Airway epithelial cell (primary cell): Measurements from ENCODE around the gene IQCE. TPM values are rescaled to one million over a fixed set of nuclear protein-coding genes. Genes with fewer than 3 reads are reported as not detected.

ENCODE experiments used
- total RNA-seq: library from RNA; depleted of rRNA; stranded (reverse); fragments of >200 nt; gene quantifications from 2 replicates; pipeline ENCODE4 v1.2.3, GENCODE V29; 2015

Gene IQCE, protein sequence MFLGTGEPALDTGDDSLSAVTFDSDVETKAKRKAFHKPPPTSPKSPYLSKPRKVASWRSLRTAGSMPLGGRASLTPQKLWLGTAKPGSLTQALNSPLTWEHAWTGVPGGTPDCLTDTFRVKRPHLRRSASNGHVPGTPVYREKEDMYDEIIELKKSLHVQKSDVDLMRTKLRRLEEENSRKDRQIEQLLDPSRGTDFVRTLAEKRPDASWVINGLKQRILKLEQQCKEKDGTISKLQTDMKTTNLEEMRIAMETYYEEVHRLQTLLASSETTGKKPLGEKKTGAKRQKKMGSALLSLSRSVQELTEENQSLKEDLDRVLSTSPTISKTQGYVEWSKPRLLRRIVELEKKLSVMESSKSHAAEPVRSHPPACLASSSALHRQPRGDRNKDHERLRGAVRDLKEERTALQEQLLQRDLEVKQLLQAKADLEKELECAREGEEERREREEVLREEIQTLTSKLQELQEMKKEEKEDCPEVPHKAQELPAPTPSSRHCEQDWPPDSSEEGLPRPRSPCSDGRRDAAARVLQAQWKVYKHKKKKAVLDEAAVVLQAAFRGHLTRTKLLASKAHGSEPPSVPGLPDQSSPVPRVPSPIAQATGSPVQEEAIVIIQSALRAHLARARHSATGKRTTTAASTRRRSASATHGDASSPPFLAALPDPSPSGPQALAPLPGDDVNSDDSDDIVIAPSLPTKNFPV
- total RNA-seq, result 8.1 and 14.4 TPM in 2 replicates

DNA sequence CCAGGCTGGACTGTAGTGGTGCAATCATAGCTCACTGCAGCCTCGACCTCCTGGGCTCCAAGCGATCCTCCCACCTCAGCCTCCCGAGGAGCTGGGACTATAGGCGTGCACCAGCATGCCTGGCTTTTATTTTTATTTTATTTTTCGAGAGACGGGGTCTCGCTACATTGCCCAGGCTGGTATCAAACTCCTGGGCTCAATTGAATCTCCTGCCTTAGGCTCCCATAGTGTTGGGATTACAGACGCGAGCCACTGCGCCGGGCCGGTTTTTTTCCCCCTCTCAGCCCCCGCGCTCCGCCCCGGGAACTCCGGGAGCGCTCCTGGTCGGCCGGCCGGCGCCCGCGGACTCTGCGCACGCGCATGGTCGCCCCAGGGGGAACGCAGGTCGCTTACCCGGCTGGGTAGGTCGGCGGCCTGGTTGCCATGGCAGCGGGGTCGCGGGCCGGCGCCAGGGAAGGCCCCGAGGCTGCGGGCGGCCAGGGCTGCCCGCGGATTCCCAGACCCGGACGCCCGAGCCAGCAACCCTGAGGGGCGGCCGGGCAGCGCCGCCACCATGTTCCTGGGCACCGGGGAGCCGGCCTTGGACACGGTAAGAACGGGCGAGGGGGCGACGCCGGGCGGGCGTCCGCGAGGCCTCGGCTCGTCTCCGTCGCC is at the start of gene IQCE:
TSS of gene IQCE (plus strand) at position 351 of the 654 bp plus-strand sequence. CDS start at position 554, 203 bp downstream.

DNA sequence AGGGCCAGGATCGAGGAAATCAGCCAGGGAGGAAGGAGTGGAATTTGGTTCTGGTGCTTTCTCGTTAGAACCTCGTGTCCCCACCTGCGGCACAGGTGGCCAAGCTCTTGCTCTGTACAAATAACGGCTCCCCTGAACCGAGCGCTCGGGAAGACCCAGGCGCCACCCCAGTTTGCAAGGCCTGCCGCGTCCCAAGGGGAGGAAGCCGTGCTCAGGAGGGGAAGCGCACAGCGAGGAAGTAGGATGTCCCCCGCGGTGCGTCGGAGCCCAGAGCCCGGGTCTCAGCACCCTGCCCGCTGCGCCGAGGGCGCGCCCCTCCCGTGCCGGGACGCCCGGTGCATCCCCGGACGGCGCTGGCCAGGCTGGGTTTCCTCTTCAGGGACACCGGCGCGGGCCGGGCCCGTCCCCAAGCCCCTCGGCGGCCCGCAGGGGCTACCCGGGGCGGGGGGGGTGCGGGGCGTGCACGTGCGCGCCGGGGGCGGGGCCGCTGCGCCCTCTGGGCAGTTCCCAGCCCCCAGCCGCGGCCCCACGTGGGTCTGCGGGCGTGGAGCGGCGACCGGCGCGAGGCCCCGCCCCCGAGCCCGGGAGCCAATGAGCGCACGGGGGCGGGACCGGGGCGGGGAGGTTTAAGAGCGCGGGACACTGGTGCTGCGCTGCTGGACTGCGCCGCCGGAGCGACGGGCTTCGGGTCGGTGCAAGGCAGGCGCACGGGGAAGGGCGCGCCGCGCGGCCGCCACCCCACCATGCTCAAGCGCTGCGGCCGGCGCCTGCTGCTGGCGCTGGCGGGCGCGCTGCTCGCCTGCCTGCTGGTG is 39.5 kb upstream of the IQCE start, which contains the start of gene LFNG:
TSS of gene LFNG (plus strand) at position 656 of the 812 bp plus-strand sequence. CDS start at position 744, 88 bp downstream.

DNA sequence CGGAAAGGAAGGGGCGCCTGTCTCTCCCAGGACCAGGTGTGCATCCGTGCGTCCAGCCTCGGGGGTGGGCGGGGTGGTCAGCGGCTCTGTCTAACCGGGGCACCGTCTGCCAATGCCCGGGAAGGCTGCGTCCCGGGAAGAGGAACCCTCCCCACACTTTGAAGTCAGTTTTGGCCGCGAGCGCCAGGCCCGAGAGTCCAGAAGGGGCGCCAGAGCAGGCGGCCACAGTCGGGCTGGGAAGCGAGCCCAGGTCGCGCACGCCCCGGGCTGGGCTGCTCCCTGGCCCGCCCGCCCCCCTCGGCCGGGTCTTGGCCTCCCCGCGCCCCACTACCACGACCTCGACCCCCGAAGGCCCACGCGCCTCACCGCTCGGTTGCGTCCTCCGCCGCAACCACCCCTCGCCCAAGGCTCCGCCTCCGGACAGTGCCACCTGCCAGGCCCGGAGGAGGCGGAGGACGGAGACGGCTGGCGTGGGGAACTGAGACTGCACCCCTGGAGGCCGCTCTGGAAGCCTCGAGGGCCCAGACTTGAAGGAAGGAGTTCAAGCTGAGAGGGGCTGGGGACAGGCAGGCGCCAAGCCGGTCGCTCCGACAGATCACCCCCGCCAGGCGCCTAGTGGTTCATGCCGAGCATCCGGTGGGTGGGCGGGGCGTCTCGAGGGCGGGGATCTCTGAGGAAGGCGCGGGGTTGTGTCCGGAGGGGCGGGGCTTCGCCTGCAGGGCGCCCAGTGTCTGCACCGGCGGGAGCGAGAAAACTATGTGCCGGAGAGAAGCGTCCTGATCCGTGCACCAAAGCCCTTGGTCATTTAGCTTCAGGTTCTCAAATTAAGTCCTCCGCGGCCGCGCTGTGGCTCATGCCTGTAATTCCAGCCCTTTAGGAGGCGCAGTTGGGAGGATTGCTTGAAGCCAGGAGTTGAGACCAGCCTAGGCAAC is 3.4 kb upstream of the IQCE start, which contains the start of gene BRAT1:
TSS of gene BRAT1 (minus strand) at position 404 of the 932 bp plus-strand sequence. CDS start 1,093 bp downstream, outside the sequence.

DNA sequence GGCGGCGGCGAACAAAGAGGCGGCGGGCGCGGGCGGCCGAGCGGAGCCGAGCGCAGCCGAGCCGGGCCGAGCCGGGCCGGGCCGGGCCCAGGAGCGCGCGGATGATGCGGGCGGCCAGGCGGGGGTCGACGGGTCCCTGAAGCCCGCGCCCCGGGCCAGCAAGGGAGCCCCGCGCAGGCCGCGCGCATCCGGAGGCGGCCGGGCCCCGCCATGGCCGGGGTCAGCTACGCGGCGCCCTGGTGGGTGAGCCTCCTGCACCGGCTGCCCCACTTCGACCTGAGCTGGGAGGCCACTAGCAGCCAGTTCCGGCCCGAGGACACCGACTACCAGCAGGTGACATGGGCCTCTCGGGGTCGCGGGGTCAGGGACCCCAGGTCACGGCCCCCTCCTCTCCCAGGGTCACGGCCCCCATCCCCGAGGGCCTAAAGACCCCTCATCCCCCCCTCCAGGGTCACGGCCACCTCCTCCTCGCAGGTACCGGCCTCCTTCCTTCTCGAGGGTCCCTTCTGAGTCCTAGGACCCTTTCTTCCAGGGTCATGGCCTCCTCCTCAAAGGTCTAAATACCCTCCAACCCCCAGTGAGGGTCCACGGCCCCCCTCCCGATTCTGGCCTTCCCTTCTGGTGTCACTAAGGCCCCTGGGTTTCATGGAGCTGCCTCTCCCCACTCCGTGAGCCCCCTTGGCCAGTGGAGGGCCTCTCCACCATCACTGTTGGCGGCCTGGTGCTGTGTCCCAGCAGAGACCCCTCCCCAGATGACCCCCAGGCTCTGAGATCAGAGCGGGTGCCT is 73.4 kb downstream of the IQCE start, which contains the start of gene TTYH3:
TSS of gene TTYH3 (plus strand) at position 41 of the 787 bp plus-strand sequence. CDS start at position 211, 170 bp downstream.

Other genes with a start within 250 kb of the IQCE start
- 9.3 and 32.9 TPM in 2 replicates for gene SNX8, start 244.5 kb upstream of the IQCE start, total RNA-seq
- gene EIF3B, start 204.2 kb upstream of the IQCE start, total RNA-seq, result 170 and 180 TPM in 2 replicates
- gene CHST12, start 155.4 kb upstream of the IQCE start, total RNA-seq, result 7.8 and 8.8 TPM in 2 replicates
- gene GRIFIN, start 82.6 kb upstream of the IQCE start, total RNA-seq, result not detected in 2 replicates
- gene LFNG, start 39.2 kb upstream of the IQCE start, total RNA-seq, result 44.6 and 46.8 TPM in 2 replicates
- gene BRAT1, start 3.5 kb upstream of the IQCE start, total RNA-seq, result 44.8 and 53.7 TPM in 2 replicates
- 47.4 and 55.3 TPM in 2 replicates for gene TTYH3, start 73.0 kb downstream of the IQCE start, total RNA-seq
- 0.14 TPM in 1 of 2 replicates, not detected in the other for gene AMZ1, start 129.2 kb downstream of the IQCE start, total RNA-seq